Spinal cord (tissue), 10 donors: Measurements from ENCODE around the gene OR6X1. TPM values are rescaled to one million over a fixed set of nuclear protein-coding genes. Genes with fewer than 3 reads are reported as not detected.
"Not testable (repeated sequence)": the region's sequence is repeated elsewhere in the genome, so short reads cannot be mapped to it uniquely, and the experiment has no call there.

Experiments
- DNase-seq, 6 donors: peaks; one replicate each; pipeline versions ENCODE4 v3.0.0 to v3.0.0-alpha.2; 2013 to 2015; ENCODE audit warnings: low spot score in 6 of 6, low read depth in 4 of 6
- H3K27ac ChIP-seq: one replicate; pipeline ENCODE4 v1.5.1; 2013; ENCODE audit warnings: low read depth, low read length, control low read depth
- H3K27me3 ChIP-seq: one replicate; pipeline ENCODE4 v1.6.1; 2013; ENCODE audit warnings: low read length; ENCODE audit not compliant: control insufficient read depth, insufficient read depth
- H3K36me3 ChIP-seq: one replicate; pipeline ENCODE4 v1.6.1; 2013; ENCODE audit warnings: low read length; ENCODE audit not compliant: control insufficient read depth, insufficient read depth
- H3K4me1 ChIP-seq: one replicate; pipeline ENCODE4 v1.6.1; 2013; ENCODE audit warnings: low read length; ENCODE audit not compliant: control insufficient read depth, insufficient read depth
- H3K4me3 ChIP-seq: one replicate; pipeline ENCODE4 v1.5.1; 2013; ENCODE audit warnings: low read depth, low read length, control low read depth
- H3K9me3 ChIP-seq: one replicate; pipeline ENCODE4 v1.6.1; 2013; ENCODE audit warnings: low read length; ENCODE audit not compliant: control insufficient read depth, insufficient read depth
- WGBS: methylation state at CpG from one replicate; pipeline ENCODE4 v1.1.5; 2013; ENCODE audit warnings: missing lambda C conversion rate; ENCODE audit not compliant: insufficient coverage; 5-methylcytosine and 5-hydroxymethylcytosine counted together
- polyA plus RNA-seq, 2 donors: library from polyadenylated mRNA; unstranded; fragments of 120-200 nt; gene quantifications; one replicate each; pipeline ENCODE4 v1.2.1, GENCODE V29; 2013; ENCODE audit not compliant: insufficient read length in 2 of 2
- total RNA-seq, 2 donors: library from RNA; depleted of rRNA in 1 of 2; stranded (reverse); fragments of 120-200 nt in 1 of 2; fragments of >200 nt in 1 of 2; gene quantifications; one replicate each; pipeline versions ENCODE4 v1.2.3 to v1.2.4, GENCODE V29; 2013 to 2014
- donor health status: healthy.

Gene OR6X1
- total and polyA plus RNA-seq, 4 donors = not detected

DNA sequence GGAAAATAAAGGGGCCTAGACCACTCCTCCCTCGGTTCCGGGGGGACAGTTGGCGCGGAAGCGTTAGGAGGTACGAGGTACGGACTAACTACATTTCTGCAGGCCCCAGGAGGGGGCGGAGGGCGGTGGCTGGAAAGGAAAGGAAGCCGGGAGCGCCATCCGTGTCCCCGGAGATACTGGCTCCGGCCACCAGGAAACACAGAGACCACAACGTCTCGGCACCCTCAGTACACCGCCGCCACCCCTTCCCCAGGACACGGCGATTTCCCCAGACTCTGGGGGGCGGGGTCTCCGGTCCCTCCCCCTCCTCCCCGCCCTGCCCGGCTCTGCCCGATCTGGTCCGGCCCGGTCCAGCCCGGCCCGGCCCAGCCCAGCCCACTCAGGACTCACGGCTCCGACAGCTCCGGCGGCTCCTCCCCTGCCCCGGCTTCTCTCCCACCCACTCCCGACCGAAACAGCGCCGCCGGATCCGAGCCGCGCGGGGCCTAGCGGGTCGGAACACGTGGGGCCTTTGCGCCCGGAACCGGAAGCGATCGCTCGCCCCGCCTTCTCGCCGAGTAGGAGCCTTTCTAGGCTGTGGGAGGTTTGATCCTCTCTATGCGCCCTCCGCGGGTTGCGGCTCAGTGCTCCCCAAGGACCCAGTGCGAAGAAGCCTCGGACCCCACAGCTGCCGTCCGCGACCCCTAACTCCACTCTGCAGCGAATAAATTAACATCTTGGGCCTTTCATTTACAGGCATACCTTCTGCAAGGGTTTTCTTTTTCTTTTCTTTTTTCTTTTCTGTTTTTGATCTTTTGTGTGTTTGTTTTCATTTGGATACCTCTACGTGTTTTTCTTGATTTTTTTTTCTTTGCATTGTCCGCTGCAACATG lies 12.9 kb downstream of the OR6X1 start, which contains the start of gene ZNF202:
Gene ZNF202 (minus strand): TSS at position 502 of the 872 bp plus-strand sequence. CDS start 10,772 bp downstream, outside the sequence.
- peaks cover 5% of the 10 kb centered on the region for H3K36me3 ChIP-seq
- WGBS = under 1% methylated on average over 62 of the region's 67 CpGs
- H3K27ac ChIP-seq = peak within 1 kb of the TSS; percentile 34
- DNase-seq = peak; percentile 84 to 98 (median 86)
- H3K4me1 ChIP-seq = peaks cover 8% of the 10 kb centered on the region
- H3K9me3 ChIP-seq = no peaks in the 10 kb centered on the region
- H3K4me3 ChIP-seq = peak within 1 kb of the TSS; percentile 86
- no peaks in the 10 kb centered on the region for H3K27me3 ChIP-seq

DNA sequence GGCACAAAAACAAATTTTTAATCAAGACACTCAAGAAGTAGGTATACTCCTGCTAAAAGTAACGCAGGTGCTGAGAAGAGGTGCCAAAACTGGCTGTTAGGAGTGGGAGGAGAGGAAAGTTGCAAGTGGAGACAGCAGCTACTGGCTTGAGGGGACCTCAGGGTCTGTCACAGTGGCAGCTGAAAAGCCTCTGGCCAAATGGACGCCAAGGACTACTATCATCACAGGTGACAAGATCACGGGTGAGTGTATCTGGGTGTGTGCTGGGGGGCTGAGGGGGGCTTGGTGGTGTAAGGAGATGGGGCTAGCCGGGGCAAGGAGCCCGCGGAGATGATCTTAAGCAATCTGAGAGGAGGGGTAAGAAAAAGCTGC lies 13.5 kb downstream of the OR6X1 start:
- Histone ChIP-seq H3K4me1 (peaks cover 8% of the 10 kb centered on the region), H3K27ac (peak overlapping the region; percentile 34)
- WGBS = 0% methylated on average over 6 of the region's 6 CpGs

DNA sequence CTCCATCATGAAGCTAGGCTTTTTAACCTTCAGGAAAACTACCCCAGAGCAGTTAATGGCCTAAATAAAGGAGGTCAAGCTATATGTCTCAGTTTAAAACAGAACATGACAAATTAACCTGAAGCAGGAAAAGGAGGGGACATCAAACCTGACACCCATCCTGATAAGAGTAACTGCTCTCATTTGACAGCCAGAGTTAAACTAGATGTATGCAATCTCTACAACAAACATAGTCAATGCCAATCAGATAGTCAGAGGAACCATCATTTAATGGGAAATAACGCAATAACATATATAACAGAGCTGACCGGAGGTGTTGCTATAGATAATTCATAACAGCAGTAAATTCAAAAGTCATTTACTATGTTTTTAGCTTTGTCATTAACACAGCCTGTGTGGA lies 15.9 kb downstream of the OR6X1 start:
- Histone ChIP-seq H3K27ac (no peak overlapping the region), H3K36me3 (peaks cover 9% of the 10 kb centered on the region), H3K4me1 (peaks cover 8% of the 10 kb centered on the region), H3K27me3 (no peaks in the 10 kb centered on the region), H3K4me3 (no peak overlapping the region), H3K9me3 (no peaks in the 10 kb centered on the region)
- no CpG with 5 or more reads among the region's 2 CpGs for whole genome bisulfite sequencing
- no peak for DNase-seq

More for the DNA sequence above, 13.5 kb downstream of the OR6X1 start:
- no peak for DNase-seq
- H3K36me3 ChIP-seq = peaks cover 5% of the 10 kb centered on the region
- H3K9me3 ChIP-seq = no peaks in the 10 kb centered on the region
- H3K27me3 ChIP-seq = no peaks in the 10 kb centered on the region
- peak overlapping the region; percentile 86 for H3K4me3 ChIP-seq

DNA sequence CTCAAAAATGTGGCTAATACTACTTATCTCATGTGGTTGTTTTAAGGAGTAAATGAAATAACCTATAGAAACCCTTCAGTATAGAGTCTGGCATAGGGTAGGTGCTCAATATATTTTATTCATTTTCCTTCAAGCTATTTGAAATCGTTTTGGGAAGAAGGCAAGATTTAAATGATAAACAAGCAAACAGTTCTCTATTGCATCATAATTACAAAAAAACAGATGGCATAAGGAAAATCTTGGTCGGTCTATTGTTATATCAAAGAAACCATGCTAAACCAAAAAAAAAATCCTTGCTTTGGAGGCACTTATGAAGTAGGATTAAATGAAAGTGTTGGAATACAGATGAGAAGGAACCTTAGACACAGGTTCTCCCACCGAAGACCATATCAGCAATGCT lies 17.5 kb downstream of the OR6X1 start:
- H3K27me3 ChIP-seq = no peaks in the 10 kb centered on the region
- peaks cover 9% of the 10 kb centered on the region for H3K36me3 ChIP-seq
- H3K27ac ChIP-seq = no peak overlapping the region
- peaks cover 8% of the 10 kb centered on the region for H3K4me1 ChIP-seq
- DNase-seq = no peak
- no CpG with 5 or more reads among the region's 3 CpGs for WGBS
- H3K9me3 ChIP-seq = no peaks in the 10 kb centered on the region
- H3K4me3 ChIP-seq = no peak overlapping the region

DNA sequence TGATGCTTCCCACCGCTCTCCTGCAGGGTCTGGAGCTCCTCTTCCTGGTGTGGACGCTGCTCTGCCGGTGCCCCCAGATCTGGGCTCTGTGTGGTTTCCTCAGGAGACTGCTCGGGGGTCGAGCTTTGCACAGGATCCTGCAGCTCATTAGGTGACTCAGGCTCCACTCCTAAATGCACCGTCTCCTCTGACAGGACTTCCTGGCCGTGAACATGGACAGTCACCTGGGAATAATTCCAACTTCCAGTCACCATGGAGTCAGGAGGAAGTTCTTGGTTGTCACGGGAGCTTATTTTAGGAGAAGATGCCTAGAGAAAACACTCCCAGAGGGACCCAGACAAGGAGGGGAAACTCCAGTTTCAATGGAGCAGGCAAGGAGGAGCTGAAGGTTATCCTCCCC lies 24.7 kb downstream of the OR6X1 start:
- H3K9me3 ChIP-seq = no peaks in the 10 kb centered on the region
- peaks cover 44% of the 10 kb centered on the region for H3K36me3 ChIP-seq
- H3K27me3 ChIP-seq = no peaks in the 10 kb centered on the region
- H3K4me3 ChIP-seq = no peak overlapping the region
- no peak for DNase-seq
- no peak overlapping the region for H3K27ac ChIP-seq
- WGBS = 100% methylated on average over 5 of the region's 8 CpGs
- no peaks in the 10 kb centered on the region for H3K4me1 ChIP-seq

DNA sequence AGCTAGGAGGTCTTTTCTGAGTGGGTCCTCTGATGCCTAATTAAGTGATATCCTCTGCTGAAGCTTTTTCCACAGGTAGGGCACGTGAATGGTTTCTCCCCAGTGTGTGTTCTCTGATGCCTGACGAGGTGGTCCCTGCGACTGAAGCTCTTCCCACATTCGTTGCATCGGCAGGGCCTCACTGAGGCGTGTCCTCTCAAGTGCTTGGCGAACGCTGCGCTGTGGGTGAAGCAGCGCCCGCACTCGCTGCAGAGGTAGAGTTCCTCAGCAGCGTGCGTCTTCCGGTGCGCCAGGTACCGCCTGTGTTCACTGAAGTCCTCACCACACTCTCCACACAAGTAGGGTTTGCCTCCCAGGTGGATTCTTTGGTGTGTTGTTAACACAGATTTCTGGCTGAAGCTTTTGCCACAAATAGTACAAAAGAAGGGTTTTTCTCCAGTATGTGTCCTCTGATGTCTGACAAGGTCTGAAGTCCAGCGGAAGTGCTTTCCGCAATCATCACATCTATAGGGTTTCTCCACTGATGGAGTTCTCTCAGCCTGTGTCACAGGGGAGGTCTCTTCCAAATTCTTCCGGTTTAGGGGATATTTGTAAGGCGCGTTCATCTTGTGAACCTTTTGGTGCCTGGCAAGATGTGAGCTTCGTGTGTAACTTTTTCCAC lies 28.2 kb downstream of the OR6X1 start:
- no peak for DNase-seq
- Histone ChIP-seq H3K4me3 (no peak overlapping the region), H3K27me3 (no peaks in the 10 kb centered on the region), H3K27ac (no peak overlapping the region), H3K36me3 (peaks cover 43% of the 10 kb centered on the region), H3K4me1 (no peaks in the 10 kb centered on the region), H3K9me3 (no peaks in the 10 kb centered on the region)
- 95% methylated on average over 9 of the region's 23 CpGs for WGBS

DNA sequence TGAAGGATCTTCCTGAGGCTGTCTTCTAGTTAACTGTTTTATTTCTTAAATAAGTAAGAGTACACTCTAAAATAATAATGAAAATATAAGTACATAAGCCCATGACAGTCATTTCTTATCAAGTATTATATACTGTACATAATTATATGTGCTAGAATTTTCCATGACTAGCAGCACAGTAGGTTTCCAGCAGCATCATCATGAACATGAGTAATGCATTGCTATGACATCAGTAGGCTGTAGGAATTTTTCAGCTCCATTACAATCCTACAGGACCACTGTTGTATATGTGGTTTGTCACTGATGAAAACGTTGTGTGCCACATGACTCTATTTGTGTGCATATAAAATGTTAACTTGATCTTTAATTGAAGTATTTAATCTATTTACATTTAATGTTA lies 34.9 kb downstream of the OR6X1 start:
- Histone ChIP-seq H3K27ac (no peak overlapping the region), H3K27me3 (no peaks in the 10 kb centered on the region), H3K36me3 (peaks cover 4% of the 10 kb centered on the region), H3K4me1 (no peaks in the 10 kb centered on the region), H3K4me3 (no peak overlapping the region), H3K9me3 (no peaks in the 10 kb centered on the region)
- DNase-seq = no peak
- no CpG with 5 or more reads among the region's 1 CpG for WGBS

DNA sequence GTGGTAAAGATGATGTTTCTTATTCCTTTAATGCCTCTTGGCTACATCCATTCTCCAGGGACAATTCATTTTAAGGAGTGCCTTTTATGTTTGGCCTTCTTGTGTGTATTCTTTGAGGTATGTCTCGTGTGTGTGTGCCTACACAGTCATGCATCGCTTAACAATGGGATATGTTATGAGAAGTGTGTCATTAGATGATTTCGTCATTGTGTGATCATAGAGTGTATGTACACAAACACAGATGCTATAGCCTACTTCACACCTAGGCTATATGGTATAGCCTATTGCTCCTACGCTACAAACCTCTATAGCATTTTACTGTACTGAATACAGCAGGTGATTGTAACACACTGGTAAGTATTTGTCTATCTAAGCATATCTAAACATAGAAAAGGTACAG lies 35.8 kb downstream of the OR6X1 start:
- Histone ChIP-seq H3K27ac (no peak overlapping the region), H3K4me1 (no peaks in the 10 kb centered on the region), H3K4me3 (no peak overlapping the region), H3K9me3 (no peaks in the 10 kb centered on the region), H3K27me3 (no peaks in the 10 kb centered on the region), H3K36me3 (peaks cover 4% of the 10 kb centered on the region)
- DNase-seq = no peak
- no CpG with 5 or more reads among the region's 4 CpGs for WGBS

DNA sequence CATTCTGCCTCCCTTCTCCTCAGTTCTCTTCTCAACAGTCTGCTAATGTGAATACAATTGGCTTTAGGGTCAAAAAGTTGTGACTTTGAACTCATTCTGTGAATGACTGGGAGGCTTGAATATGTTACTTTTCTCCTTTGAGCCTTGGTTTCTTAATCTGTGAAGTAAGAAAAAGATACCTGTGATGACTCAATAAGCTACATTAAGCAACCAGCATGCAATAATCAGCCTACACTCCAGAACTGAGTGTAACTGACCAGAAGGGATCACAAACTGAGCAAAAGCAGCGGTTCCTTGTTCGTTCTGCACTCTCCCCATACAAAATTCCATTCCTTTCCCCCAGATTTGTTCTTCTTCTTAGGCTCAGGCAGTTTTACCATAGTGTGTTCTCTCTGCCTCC lies 36.3 kb downstream of the OR6X1 start:
- H3K9me3 ChIP-seq = no peaks in the 10 kb centered on the region
- WGBS = 70% methylated on average over 2 of the region's 2 CpGs

DNA sequence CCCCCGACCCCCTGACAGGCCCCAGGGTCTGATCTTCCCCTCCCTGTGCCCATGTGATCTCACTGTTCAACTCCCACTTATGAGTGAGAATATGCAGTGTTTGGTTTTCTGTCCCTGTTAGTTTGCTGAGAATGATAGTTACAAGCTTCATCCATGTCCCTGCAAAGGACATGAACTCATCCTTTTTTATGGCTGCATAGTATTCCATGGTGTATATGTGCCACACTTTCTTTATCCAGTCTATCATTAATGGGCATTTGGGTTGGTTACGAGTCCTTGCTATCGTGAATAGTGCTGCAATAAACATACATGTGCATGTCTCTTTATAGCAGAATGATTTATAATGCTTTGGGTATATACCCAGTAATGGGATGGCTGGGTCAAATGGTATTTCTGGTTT lies 41.7 kb downstream of the OR6X1 start:
- not testable (repeated sequence) for H3K4me1 ChIP-seq, H3K27ac ChIP-seq, H3K27me3 ChIP-seq, H3K36me3 ChIP-seq, DNase-seq, H3K4me3 ChIP-seq, H3K9me3 ChIP-seq
- WGBS = no CpG with 5 or more reads among the region's 3 CpGs

More for the DNA sequence above, 36.3 kb downstream of the OR6X1 start:
- Histone ChIP-seq H3K27me3 (no peaks in the 10 kb centered on the region), H3K27ac (no peak overlapping the region), H3K4me1 (no peaks in the 10 kb centered on the region), H3K36me3 (peaks cover 4% of the 10 kb centered on the region), H3K4me3 (no peak overlapping the region)
- DNase-seq = no peak
